Measurements from ENCODE around the gene LRBA.
A peak's percentile ranks its signal among the peaks of the same experiment; 100 is the strongest.

LRBA gene

DNA sequence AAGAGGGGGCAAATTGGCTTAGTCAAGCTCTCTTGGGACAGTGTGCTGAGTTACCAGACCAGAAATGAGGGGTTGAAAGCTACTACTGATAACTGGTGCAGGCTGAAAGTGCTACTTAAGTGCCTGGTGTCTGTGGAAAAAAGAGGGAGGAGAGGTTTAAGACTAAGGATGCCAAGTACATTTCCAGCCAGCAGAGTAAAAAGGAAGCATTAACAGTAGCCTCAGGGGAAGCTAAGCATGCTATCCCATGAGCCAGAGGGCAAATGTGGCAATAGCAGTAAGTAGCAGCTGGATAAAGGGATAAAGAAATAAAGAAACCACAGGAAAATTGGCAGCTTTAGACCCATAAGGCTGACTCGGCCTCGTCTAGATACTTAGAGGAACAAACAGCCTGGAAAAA lies 629.5 kb downstream of the LRBA start:
- TF ChIP-seq POLR2AphosphoS5 (IDR thresholded peaks at IDR 0.05; ENCODE audit: low read depth, low read length) = no peak
- no peak for TF ChIP-seq POLR2A (IDR thresholded peaks at IDR 0.05; ENCODE audit: low read depth, low read length)
- TF ChIP-seq TAF1 (IDR thresholded peaks at IDR 0.05; ENCODE audit: borderline replicate concordance, low read depth, low read length) = no peak
- DNase-seq (ENCODE audit: insufficient read length) = no peak
- FAIRE-seq = no peak

DNA sequence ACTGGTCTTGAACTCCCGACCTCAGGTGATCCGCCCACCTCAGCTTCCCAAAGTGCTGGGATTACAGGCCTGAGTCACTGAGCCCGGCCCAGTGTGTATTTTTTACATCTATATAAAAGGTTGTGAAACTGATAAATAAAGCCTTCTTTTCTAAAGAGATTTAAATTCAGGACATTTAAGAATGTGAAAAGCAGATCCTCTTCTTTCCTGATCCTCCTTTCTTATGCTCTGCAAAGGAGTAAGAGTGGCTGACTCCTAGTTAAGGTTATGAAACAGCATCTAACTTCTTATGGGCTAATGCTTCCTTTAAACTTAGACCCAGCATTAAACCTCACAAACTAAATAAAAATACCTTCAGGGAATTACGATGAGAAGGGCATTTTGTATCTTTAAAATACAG lies 630.8 kb downstream of the LRBA start:
- FAIRE-seq (no peak), DNase-seq (ENCODE audit: insufficient read length) (no peak)
- no peak for TF ChIP-seq POLR2A (IDR thresholded peaks at IDR 0.05; ENCODE audit: low read depth, low read length)
- TF ChIP-seq TAF1 (IDR thresholded peaks at IDR 0.05; ENCODE audit: borderline replicate concordance, low read depth, low read length) = no peak
- no peak for TF ChIP-seq POLR2AphosphoS5 (IDR thresholded peaks at IDR 0.05; ENCODE audit: low read depth, low read length)

DNA sequence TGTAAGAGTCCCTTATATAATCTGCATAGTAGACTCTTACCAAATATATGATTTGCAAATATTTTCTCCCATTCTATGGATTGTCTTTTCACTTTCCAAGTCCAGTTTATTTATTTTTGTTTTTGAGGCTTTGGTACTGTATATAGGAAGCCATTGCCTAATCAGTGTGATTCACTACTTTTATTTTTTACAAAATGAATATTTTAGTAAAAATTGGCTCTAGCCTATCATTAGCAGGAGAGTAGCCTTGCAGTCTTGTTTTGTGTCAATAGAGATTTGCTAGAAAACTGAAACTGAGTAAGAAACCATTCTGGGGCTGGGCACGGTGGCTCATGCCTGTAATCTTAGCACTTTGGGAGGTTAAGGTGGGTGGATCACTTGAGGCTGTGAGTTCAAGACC lies 633.1 kb downstream of the LRBA start:
- TF ChIP-seq POLR2AphosphoS5 (IDR thresholded peaks at IDR 0.05; ENCODE audit: low read depth, low read length) (no peak), TAF1 (IDR thresholded peaks at IDR 0.05; ENCODE audit: borderline replicate concordance, low read depth, low read length) (no peak)
- DNase-seq (ENCODE audit: insufficient read length) = no peak
- FAIRE-seq = no peak

DNA sequence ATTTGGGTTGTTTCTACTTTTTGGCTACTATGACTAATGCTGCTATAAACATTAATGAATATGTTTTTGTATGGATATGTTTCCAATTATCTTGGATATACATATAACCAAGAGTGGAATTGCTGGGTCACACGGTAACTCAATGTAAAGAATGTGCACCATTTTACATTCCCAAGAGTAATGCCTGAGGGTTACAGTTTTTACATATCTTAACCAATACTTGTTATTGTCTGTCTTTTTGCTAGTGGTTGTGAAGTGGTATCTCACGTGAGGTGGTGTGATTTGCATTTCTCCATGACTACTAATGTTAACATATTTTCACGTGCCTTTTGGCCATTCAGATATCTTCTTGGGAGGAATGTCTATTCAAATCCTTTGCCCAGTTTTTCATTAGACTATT lies 633.5 kb downstream of the LRBA start:
- FAIRE-seq = no peak
- TF ChIP-seq TAF1 (IDR thresholded peaks at IDR 0.05; ENCODE audit: borderline replicate concordance, low read depth, low read length) (no peak), POLR2AphosphoS5 (IDR thresholded peaks at IDR 0.05; ENCODE audit: low read depth, low read length) (no peak), POLR2A (IDR thresholded peaks at IDR 0.05; ENCODE audit: low read depth, low read length) (no peak)

DNA sequence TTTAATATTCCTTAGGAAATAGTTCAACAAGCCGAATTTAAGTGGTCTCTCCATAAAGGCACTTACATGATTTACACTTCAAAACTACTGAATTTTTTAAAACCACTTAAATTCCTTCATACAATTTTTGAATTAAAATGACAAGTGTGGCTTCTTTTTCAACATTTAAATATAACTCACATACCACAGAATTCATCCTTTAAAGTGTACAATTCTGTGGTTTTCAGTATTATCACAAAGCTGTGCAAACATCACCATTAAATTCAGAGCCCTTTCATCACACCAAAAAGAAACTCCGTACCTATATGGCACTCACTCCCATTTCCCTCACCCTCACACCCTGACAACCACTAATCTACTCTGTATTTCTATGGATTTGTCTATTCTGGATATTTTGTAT lies 634.0 kb downstream of the LRBA start:
- TF ChIP-seq POLR2A (IDR thresholded peaks at IDR 0.05; ENCODE audit: low read depth, low read length) = no peak
- FAIRE-seq (no peak), DNase-seq (ENCODE audit: insufficient read length) (no peak)

More for the DNA sequence above, 633.5 kb downstream of the LRBA start:
- DNase-seq (ENCODE audit: insufficient read length) = no peak

DNA sequence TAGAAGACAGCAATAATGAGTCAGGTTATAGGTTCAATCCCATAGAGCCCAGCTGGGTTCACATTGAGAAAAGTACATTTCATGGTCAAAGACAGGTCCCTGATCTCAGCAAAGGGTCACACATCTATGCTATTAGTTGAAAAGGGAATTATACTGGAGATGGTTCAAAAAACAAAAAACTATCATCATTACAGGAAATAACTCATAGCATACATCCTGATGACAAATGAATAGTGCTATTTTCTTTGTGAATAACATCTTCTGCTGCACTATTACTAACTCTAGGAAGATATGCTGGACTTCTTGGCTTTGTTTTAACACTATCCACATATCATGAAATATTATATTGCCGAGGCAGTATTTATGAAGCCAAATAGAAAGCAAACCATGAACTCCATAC lies 635.6 kb downstream of the LRBA start:
- FAIRE-seq (no peak), DNase-seq (ENCODE audit: insufficient read length) (no peak)
- TF ChIP-seq POLR2A (IDR thresholded peaks at IDR 0.05; ENCODE audit: low read depth, low read length) (no peak), TAF1 (IDR thresholded peaks at IDR 0.05; ENCODE audit: borderline replicate concordance, low read depth, low read length) (no peak), POLR2AphosphoS5 (IDR thresholded peaks at IDR 0.05; ENCODE audit: low read depth, low read length) (no peak)

DNA sequence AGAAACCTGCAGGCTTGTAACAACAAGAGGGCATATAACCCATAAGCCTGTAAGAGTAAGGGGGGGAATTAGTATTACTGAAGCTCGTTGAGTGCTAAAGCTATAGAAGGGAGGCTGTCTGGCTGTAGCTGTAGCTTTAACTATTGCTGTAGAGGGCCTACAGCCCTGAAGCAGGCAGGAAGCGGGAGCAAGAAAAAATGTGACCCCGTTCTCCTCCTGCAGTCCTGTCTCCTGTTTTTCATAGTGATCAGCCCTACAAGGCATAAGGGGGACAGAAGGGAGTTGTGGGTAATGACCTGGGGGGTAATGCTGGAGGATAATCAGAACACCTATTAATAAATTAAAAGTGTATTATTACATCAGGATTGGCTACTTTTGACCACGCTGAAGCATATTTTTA lies 640.1 kb downstream of the LRBA start:
- TF ChIP-seq POLR2AphosphoS5 (IDR thresholded peaks at IDR 0.05; ENCODE audit: low read depth, low read length) (no peak), POLR2A (IDR thresholded peaks at IDR 0.05; ENCODE audit: low read depth, low read length) (no peak), TAF1 (IDR thresholded peaks at IDR 0.05; ENCODE audit: borderline replicate concordance, low read depth, low read length) (no peak)
- DNase-seq (ENCODE audit: insufficient read length) (no peak), FAIRE-seq (no peak)

DNA sequence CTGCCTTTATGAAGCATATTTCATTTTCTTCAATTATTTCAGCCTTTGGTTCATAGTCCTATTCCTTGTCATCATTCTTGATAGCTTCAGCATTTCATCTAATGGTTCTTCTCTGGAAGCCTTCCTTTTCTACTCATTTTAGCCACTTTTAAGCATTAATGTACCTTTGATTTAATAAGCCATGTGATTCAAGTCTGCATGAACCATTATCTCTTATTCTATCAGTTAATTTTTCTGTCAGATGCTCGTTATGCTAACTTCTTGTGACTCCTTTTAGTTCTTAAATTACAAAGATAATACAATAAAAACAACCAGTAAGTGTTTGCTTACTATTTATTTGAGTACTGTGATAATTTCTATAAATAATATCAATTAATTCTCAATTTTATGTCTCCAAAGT lies 643.2 kb downstream of the LRBA start:
- no peak for FAIRE-seq
- TF ChIP-seq TAF1 (IDR thresholded peaks at IDR 0.05; ENCODE audit: borderline replicate concordance, low read depth, low read length) (no peak), POLR2A (IDR thresholded peaks at IDR 0.05; ENCODE audit: low read depth, low read length) (no peak), POLR2AphosphoS5 (IDR thresholded peaks at IDR 0.05; ENCODE audit: low read depth, low read length) (no peak)
- no peak for DNase-seq (ENCODE audit: insufficient read length)

DNA sequence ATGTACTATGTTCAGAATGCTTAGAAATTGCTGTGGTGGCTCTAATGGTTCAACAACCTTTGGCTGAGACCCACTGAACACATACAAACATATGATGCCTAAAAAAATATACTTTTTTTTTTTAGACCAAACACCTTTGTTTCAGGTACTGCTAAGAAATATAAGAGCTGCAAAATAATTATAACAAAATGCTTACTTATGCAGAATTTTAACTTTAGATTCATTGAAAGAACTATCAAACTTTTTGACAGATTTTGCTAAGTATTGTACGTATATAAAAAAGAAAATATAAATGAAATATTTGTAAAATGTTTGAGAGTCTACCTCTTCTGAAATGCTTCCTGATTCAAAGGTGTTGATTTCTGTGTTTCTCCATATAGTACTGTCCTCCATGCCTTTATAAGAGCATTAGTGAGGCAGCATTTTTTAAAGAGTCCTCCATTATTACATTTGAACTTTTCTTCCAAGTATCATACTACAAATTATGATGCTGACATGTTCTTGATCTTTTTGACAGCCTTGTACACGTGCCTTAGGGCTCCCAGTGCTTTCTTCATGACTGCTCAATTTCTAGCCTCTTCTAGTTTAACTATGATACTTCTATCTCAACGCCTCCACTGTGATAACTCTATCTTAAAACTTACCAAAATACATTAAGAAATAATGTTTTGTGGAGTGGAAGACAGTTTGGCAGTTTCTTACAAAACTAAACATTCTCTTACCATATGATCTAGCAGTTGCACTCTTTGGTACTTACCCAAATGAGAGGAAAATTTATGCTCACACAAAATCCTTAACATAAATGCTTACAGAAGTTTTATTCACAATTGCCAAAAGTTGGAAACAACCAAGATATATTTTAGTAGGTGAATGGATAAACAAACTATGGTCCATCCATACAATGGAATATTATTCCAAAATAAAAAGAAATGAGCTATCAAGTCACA lies 645.4 kb downstream of the LRBA start:
- DNase-seq (ENCODE audit: insufficient read length) (no peak), FAIRE-seq (no peak)
- no peak for TF ChIP-seq POLR2A (IDR thresholded peaks at IDR 0.05; ENCODE audit: low read depth, low read length)
- no peak for TF ChIP-seq POLR2AphosphoS5 (IDR thresholded peaks at IDR 0.05; ENCODE audit: low read depth, low read length)
- no peak for TF ChIP-seq TAF1 (IDR thresholded peaks at IDR 0.05; ENCODE audit: borderline replicate concordance, low read depth, low read length)

DNA sequence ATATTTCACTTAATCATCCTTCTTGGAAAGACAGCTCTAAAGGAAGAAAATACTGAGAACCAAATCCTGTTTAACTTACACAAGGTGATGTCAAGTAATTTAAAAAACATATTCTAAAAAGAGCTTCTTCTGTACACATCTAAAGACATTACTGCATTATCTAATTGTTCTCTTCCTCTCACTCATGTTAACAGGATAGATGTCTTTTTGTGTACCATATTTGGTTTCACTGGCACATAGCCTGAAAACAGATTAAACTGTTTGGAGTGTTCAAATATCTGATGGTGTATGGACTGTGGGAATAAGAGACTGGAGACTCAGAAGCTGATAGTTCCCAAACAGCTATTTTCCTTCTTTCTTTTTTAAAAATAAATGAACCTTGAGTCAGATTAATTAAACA lies 646.4 kb downstream of the LRBA start:
- TF ChIP-seq POLR2AphosphoS5 (IDR thresholded peaks at IDR 0.05; ENCODE audit: low read depth, low read length) (no peak), POLR2A (IDR thresholded peaks at IDR 0.05; ENCODE audit: low read depth, low read length) (no peak), TAF1 (IDR thresholded peaks at IDR 0.05; ENCODE audit: borderline replicate concordance, low read depth, low read length) (no peak)
- FAIRE-seq = no peak
- DNase-seq (ENCODE audit: insufficient read length) = no peak

DNA sequence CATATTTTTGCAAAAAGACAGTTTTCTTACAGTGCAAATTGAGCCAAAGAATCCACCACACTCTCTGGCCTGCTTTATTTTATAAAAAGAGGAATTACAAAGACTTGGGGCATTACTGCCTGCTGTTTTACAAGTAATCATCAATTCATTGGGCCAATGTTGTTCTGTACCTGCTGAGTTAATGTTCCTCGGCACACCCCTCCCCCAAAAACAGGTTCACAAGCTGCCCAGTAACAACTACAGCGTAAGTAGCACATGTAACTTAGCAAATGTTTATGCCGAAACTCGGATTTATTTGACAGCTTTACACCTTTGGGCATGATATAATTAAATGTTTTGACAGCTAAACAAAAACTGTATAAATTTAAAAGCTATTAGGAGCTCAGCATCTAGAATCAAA lies 647.8 kb downstream of the LRBA start:
- TF ChIP-seq POLR2AphosphoS5 (IDR thresholded peaks at IDR 0.05; ENCODE audit: low read depth, low read length) (no peak), TAF1 (IDR thresholded peaks at IDR 0.05; ENCODE audit: borderline replicate concordance, low read depth, low read length) (no peak), POLR2A (IDR thresholded peaks at IDR 0.05; ENCODE audit: low read depth, low read length) (no peak)
- peak; percentile 42 for FAIRE-seq
- no peak for DNase-seq (ENCODE audit: insufficient read length)

DNA sequence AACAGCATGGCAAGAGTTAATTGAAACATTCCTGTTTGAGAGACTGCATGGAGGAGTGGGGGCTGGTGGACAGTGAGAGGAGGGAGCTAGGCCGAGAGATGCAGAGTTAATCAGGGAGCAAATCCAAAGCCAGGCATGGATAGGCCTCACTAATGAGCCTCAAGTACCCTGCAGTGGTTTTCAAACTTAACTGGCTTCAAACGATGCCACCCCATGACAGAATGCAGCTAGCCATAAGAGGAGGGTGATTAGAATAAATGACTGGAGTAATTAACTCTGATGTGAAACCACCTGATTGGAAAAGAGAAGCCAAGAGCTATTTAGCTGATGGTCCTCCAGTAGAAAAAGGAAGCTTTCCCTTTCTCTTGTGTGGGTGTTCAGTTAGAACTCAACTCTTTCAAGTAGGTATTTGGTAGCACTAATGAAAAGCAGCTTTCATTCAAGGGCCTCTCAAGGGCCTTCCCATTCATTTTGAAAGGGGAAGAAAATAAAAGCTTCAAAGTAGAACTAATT lies 648.5 kb downstream of the LRBA start:
- FAIRE-seq (peak; percentile 78), DNase-seq (ENCODE audit: insufficient read length) (no peak)
- TF ChIP-seq TAF1 (IDR thresholded peaks at IDR 0.05; ENCODE audit: borderline replicate concordance, low read depth, low read length) (no peak), POLR2AphosphoS5 (IDR thresholded peaks at IDR 0.05; ENCODE audit: low read depth, low read length) (no peak), POLR2A (IDR thresholded peaks at IDR 0.05; ENCODE audit: low read depth, low read length) (no peak)

Data from GM12892 (cell line).